Tibial nerve (tissue), 4 donors: ENCODE results near the gene AOAH. TPM values are rescaled to one million over a fixed set of nuclear protein-coding genes. Genes with fewer than 3 reads are reported as not detected.
"Not testable (repeated sequence)": the region's sequence is repeated elsewhere in the genome, so short reads cannot be mapped to it uniquely, and the experiment has no call there.

Source experiments
- DNase-seq, 2 donors: peaks; one replicate each; pipeline ENCODE4 v3.0.0-alpha.2; 2019; ENCODE audit warnings: low spot score in 2 of 2
- H3K27ac ChIP-seq, 4 donors: fragments of 200-600 bp; sonication (generic) in 3 of 4; one replicate each; pipeline ENCODE4 v1.5.1; 2017 to 2019; ENCODE audit warnings: mild to moderate bottlenecking in 1 of 4
- H3K27me3 ChIP-seq, 2 donors: fragments of 200-600 bp; sonication (generic) in 1 of 2; one replicate each; pipeline versions ENCODE4 v1.5.1 to v1.6.0; 2017 to 2019
- H3K36me3 ChIP-seq, 3 donors: fragments of 200-600 bp; sonication (generic); one replicate each; pipeline ENCODE4 v1.5.1; 2018 to 2019
- H3K4me1 ChIP-seq, 4 donors: fragments of 200-600 bp; sonication (generic) in 3 of 4; one replicate each; pipeline ENCODE4 v1.5.1; 2017 to 2019
- H3K4me3 ChIP-seq, 4 donors: fragments of 200-600 bp; sonication (generic) in 3 of 4; one replicate each; pipeline ENCODE4 v1.5.1; 2017 to 2019; ENCODE audit warnings: mild to moderate bottlenecking in 1 of 4, moderate library complexity in 1 of 4
- H3K9me3 ChIP-seq, 4 donors: fragments of 200-600 bp; sonication (generic) in 3 of 4; one replicate each; pipeline ENCODE4 v1.5.1; 2017 to 2019
- EP300 ChIP-seq, 2 donors: sonication (generic); formaldehyde crosslinking; IDR thresholded peaks; one replicate each; pipeline ENCODE4 v1.6.1; 2017; ENCODE audit warnings: antibody characterized with exemption in 2 of 2, mild to moderate bottlenecking in 1 of 2
- POLR2A ChIP-seq, 2 donors: fragments of 450-650 bp; IDR thresholded peaks; one replicate each; pipeline ENCODE4 v1.6.1; 2017; ENCODE audit warnings: antibody characterized with exemption in 2 of 2, mild to moderate bottlenecking in 2 of 2, moderate library complexity in 2 of 2
- WGBS, 2 donors: methylation state at CpG; one replicate each; pipeline ENCODE4 v1.1.5; 2018; 5-methylcytosine and 5-hydroxymethylcytosine counted together
- total RNA-seq, 4 donors: library from RNA; depleted of rRNA; stranded (reverse); fragments of >200 nt; gene quantifications; one replicate each; pipeline ENCODE4 v1.1.0, GENCODE V29; 2016
- TF ChIP-seq, protein P1 (sequence below), 5 experiments: fragments of 200-600 bp in 3 of 5; fragments of 450-650 bp in 2 of 5; sonication (generic) in 3 of 5; IDR thresholded peaks; one replicate each; pipeline ENCODE4 v1.5.1; 2016 to 2019; ENCODE audit warnings: antibody characterized with exemption in 5 of 5, mild to moderate bottlenecking in 3 of 5, moderate library complexity in 2 of 5

Gene AOAH
- total RNA-seq, 4 donors from 2014 or later, result 7.5 to 17.8 (median 9.1) TPM

DNA sequence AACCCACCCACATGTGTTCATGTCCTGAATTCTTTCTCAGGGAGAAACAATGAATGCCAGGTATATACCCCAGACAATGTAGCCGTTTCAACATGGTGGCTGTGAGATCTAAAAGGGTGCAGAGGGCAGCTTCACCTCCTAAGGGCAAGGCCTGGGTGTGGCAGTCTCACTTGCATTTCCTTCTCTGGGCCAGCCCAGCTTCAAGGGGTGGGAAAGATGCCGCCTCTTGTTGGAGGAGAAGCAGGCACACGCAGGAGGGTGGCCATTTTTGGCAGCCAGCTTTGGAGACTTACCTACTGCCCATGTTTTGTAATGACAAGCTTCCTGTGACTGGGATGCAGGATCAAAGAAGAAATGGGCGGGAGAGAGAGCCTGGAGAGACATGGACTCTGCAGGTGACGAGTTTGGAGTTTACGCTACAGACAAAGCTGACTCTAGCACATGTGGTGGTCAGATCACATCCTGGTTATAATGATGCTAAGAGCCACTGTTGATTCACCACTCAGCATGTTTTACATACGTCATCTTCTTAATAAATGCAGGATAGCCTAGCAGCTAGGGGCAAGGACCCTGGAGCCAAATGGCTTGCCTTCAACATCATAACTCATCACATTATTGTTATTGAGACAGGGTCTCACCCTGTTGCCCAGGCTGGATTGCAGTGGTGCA, 218.0 kb downstream of the AOAH start:
- no peaks in the 10 kb centered on the region for H3K36me3 ChIP-seq
- TF ChIP-seq, protein P1, sequence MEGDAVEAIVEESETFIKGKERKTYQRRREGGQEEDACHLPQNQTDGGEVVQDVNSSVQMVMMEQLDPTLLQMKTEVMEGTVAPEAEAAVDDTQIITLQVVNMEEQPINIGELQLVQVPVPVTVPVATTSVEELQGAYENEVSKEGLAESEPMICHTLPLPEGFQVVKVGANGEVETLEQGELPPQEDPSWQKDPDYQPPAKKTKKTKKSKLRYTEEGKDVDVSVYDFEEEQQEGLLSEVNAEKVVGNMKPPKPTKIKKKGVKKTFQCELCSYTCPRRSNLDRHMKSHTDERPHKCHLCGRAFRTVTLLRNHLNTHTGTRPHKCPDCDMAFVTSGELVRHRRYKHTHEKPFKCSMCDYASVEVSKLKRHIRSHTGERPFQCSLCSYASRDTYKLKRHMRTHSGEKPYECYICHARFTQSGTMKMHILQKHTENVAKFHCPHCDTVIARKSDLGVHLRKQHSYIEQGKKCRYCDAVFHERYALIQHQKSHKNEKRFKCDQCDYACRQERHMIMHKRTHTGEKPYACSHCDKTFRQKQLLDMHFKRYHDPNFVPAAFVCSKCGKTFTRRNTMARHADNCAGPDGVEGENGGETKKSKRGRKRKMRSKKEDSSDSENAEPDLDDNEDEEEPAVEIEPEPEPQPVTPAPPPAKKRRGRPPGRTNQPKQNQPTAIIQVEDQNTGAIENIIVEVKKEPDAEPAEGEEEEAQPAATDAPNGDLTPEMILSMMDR (IDR thresholded peaks at IDR 0.05), result no peak
- TF ChIP-seq EP300 (IDR thresholded peaks at IDR 0.05), result no peak
- no peak for TF ChIP-seq POLR2A (IDR thresholded peaks at IDR 0.05)
- H3K4me1 ChIP-seq, result no peaks in the 10 kb centered on the region
- DNase-seq, result no peak
- no peak overlapping the region for H3K27ac ChIP-seq
- H3K9me3 ChIP-seq, result no peaks in the 10 kb centered on the region
- H3K27me3 ChIP-seq, result no peaks in the 10 kb centered on the region
- WGBS, 2 donors, result 90 to 92% methylated on average over 7 of the region's 7 CpGs
- H3K4me3 ChIP-seq, result no peak overlapping the region

DNA sequence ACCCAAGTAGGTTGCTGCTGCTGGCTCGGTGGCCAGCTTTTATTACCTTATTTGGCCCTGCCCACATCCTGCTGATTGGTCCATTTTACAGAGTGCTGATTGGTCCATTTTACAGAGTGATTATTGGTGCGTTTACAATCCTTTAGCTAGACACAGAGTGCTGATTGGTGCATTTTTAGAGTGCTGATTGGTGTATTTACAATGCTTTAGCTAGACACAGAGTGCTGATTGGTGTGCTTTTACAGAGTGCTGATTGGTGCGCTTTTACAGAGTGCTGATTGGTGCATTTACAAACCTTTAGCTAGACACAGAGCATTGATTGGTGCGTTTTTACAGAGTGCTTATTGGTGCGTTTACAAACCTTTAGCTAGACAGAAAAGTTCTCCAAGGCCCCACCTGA, 219.7 kb downstream of the AOAH start:
- not testable (repeated sequence) for H3K27me3 ChIP-seq, H3K9me3 ChIP-seq, H3K4me3 ChIP-seq, H3K36me3 ChIP-seq, H3K4me1 ChIP-seq, H3K27ac ChIP-seq, DNase-seq
- WGBS, 2 donors, result 94 to 96% methylated on average over 5 of the region's 5 CpGs

DNA sequence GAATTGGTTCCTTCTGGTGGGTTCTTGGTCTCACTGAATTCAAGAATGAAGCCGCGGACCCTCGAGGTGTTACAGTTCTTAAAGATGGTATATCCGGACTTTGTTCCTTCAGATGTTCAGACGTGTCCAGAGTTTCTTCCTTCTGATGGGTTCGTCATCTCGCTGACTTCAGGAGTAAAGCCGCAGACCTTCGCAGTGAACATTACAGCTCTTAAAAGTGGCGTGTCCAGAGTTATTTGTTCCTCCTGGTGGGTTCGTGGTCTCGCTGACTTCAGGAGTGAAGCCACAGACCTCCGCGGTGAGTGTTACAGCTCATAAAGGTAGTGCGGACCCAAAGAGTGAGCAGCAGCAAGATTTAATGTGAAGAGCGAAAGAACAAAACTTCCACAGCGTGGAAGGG, 220.1 kb downstream of the AOAH start:
- not testable (repeated sequence) for H3K4me1 ChIP-seq, DNase-seq, H3K4me3 ChIP-seq, H3K9me3 ChIP-seq, H3K36me3 ChIP-seq, H3K27ac ChIP-seq, H3K27me3 ChIP-seq
- WGBS, 2 donors, result 97 to 98% methylated on average over 17 of the region's 17 CpGs

DNA sequence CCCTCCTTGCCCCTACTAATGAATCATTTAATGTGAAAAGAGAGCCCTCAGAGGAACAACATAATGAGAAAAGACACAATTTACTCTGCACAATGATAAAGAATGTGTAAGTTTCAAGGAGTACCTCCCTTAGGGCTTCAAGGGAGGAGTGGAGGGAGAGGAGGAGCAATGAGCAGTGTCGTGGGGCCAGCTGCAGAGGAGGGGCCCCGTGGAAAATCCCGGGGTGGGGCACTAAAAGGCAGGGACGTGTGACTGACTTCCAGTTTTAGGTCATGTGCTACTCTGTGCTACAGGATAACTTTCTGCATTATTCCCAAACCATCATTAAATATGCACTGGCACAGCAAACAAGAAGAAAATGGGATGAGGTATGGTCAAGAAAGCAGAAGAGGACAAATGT, 226.5 kb downstream of the AOAH start:
- peaks cover 0 to 7% (median 0%) of the 10 kb centered on the region in 4 donors for H3K9me3 ChIP-seq
- H3K4me1 ChIP-seq, result no peaks in the 10 kb centered on the region
- no peaks in the 10 kb centered on the region for H3K36me3 ChIP-seq
- DNase-seq, result no peak
- no peak overlapping the region for H3K27ac ChIP-seq
- WGBS, 2 donors, result 27 to 36% methylated on average over 4 of the region's 4 CpGs
- H3K27me3 ChIP-seq, result no peaks in the 10 kb centered on the region
- no peak for TF ChIP-seq POLR2A (IDR thresholded peaks at IDR 0.05)
- TF ChIP-seq, protein P1 (IDR thresholded peaks at IDR 0.05), result no peak
- no peak for TF ChIP-seq EP300 (IDR thresholded peaks at IDR 0.05)
- no peak overlapping the region for H3K4me3 ChIP-seq

DNA sequence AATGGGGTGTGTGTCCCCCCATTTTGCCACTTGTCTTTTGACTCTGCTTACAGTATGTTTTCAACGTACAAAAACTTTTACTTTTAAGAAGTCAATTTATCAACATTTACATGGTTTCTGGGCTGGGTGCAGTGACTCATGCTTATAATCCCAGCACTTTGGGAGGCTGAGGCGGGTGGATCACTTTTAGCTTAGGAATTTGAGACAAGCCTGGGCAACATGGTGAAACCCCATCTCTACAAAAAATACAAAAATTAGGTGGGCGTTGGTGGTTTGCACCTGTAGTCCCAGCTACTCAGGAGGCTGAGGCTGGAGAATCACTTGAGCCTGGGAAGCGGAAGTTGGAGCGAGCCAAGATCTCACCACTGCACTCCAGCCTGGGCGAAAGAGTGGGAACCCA, 227.1 kb downstream of the AOAH start:
- WGBS, 2 donors, result 93 to 95% methylated on average over 6 of the region's 6 CpGs
- not testable (repeated sequence) for H3K4me1 ChIP-seq, H3K27ac ChIP-seq, H3K36me3 ChIP-seq, H3K27me3 ChIP-seq, H3K4me3 ChIP-seq, DNase-seq, H3K9me3 ChIP-seq

DNA sequence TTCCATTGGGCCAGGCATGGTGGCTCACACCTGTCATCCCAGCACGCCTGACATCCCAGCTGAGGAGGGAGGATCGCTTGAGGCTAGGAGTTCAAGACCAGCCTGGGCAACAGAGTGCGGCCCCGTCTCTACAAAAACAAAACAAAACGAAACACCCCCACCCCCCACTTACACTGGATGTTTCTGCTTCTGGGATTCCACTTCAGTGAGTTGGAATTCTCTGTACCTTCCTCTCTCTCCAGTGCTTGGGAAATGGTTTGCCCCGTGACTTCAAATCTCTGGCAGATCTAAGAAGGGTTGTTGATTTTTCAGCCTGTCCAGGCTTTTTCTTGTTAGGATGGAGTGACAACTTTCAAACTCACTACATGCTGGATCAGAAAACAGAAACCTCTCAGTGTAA, 227.7 kb downstream of the AOAH start:
- Histone ChIP-seq H3K27me3 (no peaks in the 10 kb centered on the region), H3K9me3 (peaks cover 0 to 7% (median 0%) of the 10 kb centered on the region in 4 donors), H3K36me3 (no peaks in the 10 kb centered on the region), H3K4me3 (no peak overlapping the region), H3K27ac (no peak overlapping the region), H3K4me1 (no peaks in the 10 kb centered on the region)
- 92 to 94% methylated on average over 6 of the region's 6 CpGs for WGBS, 2 donors
- DNase-seq, result no peak
- TF ChIP-seq, protein P1 (IDR thresholded peaks at IDR 0.05), result no peak
- TF ChIP-seq EP300 (IDR thresholded peaks at IDR 0.05), result no peak
- no peak for TF ChIP-seq POLR2A (IDR thresholded peaks at IDR 0.05)

DNA sequence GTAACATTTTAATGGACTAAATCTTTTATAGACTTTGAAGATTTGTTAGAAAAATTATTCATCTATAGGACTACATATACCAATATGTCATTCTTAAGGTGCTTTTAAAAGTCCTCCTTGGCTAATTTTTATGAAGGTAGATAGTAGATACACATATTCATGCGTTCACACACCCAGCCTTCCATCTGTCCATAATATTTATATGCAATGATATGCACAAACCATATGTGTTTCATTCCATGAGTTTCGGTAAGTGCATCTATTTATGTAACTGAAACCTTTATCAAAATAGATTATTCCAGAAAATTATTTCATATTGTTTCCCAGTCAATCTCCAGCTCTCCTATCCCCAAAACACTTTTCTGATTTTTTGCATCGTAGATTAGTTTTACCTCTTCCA, 233.0 kb downstream of the AOAH start:
- Histone ChIP-seq H3K27ac (no peak overlapping the region), H3K4me1 (no peaks in the 10 kb centered on the region), H3K9me3 (peaks cover 0 to 7% (median 0%) of the 10 kb centered on the region in 4 donors), H3K27me3 (no peaks in the 10 kb centered on the region), H3K4me3 (no peak overlapping the region), H3K36me3 (no peaks in the 10 kb centered on the region)
- no peak for DNase-seq
- WGBS, 2 donors, result 93 to 95% methylated on average over 3 of the region's 3 CpGs
- TF ChIP-seq EP300 (IDR thresholded peaks at IDR 0.05), result no peak
